Islet of Langerhans (tissue), 1 donor: ENCODE measurements around the gene DDIAS.
A peak's percentile ranks its signal among the peaks of the same experiment; 100 is the strongest.
"Not testable (repeated sequence)": the region's sequence is repeated elsewhere in the genome, so short reads cannot be mapped to it uniquely, and the experiment has no call there.

Experiments
- FAIRE-seq: peaks from one replicate; lab custom pipeline; 2011; peaks lifted over from hg19 to GRCh38; lab: Jason Lieb, UNC

Gene DDIAS

DNA sequence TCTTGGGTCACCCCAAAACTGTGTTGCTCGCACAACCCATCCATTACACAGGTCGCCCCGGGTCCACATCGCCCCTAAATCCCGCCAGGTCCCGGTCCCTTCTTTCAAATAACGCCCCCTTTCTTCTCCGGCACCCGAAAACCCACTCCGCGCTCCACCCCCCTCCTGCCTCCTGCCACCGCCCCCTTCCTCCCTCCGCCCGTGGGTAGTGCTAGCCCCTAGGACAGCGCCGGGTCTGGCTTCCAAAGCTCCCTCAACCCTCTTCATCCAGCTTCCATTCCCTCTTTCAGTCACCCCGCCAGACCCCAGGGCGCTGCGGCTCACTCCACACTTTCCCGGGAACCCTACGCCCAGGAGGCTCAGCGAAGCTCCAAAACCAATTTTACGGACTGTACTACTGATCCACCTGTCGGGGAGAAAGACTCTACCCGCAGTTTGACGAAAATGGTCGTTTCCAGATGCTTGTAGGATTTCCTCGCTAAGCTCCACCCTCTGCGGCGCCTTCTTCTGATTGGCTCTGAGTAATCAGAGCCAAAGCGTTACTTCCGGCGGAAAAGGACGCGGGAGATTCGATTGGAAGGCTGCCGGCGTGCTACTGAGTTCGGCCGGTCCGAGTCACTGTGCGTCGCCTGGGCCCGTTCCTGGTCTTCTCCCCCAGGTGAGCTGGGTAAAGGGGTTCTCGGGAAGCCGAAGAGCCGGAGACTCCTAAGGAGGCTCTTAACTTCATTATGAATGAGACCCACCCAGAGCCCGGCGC, at the start of gene DDIAS:
Gene DDIAS (plus strand): TSS at position 572 of the 757 bp plus-strand sequence. CDS start 13,003 bp downstream, outside the sequence.
- FAIRE-seq, result peak; percentile 95

- FAIRE-seq, result no peak
Observed at GRCh38 chr11:82854242-82854641, 47.3 kb upstream of the DDIAS start.

GRCh38 chr11:82854916-82855315, 46.6 kb upstream of the DDIAS start:
- FAIRE-seq, result not testable (repeated sequence)

DNA sequence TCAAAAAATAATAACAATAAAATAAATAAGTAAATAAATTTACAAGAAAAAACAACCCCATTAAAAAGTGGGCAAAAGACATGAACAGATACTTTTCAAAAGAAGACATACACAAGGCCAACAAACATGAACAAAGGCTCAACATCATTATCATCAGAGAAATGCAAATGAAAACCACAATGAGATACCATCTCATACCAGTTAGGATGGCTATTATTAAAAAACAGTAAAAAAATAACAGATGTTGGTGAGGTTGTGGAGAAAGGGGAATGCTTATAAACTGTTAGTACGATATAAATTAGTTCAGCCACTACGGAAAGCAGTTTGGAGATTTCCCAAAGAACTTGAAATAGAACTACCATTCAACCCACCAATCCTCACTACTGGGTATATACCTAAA, 45.9 kb upstream of the DDIAS start:
- FAIRE-seq, result peak; percentile 36

DNA sequence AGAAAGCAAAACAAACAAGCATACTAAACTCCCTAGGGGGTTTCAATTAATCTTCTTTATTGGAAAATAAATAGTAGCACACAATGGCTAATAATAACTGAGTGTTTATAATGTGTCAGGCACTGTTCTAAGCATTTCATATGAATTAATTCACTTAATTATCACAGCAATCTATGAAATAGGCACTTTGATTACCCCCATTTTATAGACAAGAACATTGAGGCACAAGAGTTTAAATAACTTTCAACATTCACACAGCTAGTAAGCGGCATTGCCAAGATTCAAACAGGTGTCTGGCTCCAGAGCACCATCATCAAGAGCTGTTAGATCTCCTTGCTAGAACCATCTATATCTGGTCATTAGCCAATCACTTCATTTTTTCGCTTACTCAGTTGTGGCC, 44.4 kb upstream of the DDIAS start:
- FAIRE-seq, result no peak

DNA sequence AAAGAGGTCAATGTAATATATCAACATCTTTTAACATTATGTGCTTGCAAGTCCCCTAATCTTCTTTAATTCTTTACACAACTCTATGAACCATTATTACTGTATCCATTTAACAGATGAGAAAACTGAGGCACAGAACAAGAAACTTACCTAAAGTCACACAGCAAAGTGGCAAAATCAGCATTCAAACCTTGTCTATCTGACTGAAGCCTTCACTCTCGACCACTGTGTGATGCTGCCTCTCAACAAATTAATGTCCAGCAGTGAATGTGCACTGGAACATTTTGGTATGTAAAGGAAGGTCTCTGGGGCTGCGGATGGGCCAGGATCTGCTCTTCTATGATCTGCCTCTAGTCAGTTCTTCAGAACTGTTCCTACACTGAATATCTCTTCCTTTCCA, 43.4 kb upstream of the DDIAS start:
- FAIRE-seq, result no peak

- no peak for FAIRE-seq
Observed at GRCh38 chr11:82858556-82859091, 42.9 kb upstream of the DDIAS start.

- peak; percentile 5 for FAIRE-seq
Observed at GRCh38 chr11:82859750-82860149, 41.8 kb upstream of the DDIAS start.

DNA sequence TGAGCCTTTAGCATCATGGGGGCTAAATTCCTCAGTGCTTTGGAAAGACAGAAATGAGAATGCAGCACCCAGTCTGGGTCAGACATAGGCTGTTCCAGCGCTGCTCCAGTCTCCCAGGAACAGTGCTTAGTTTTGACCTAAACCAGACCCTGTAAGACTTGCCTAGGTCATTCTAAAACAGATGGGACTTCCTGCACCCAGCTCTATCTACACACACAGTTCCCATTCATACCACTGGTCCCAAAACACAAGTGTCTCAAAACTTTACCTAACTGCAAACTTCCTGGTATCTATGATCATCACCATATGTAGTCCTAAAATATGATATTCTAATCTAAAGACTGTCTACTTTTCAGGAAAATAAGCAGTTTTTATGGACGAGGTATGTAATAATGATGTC, 39.2 kb upstream of the DDIAS start:
- no peak for FAIRE-seq

- no peak for FAIRE-seq
Observed at GRCh38 chr11:82863209-82863608, 38.3 kb upstream of the DDIAS start.

DNA sequence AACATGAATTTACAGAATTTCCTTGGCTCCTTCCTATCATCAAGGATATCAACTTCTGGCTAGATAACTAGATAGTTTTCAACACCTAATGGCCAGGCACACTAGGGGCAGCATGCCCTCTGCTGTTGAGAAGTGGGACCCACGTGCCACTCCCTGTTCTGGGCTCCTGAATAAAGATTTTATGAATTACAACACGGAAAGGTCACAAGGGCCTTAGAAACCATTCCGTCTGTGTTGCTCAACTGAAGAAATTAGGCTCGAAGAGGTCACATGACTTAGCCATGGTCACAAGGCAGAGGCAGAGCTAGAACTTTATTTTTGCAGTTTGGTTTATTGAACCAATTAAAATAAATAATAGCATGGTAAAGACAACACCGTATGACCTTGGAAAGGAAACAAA, 37.3 kb upstream of the DDIAS start:
- peak; percentile 76 for FAIRE-seq

DNA sequence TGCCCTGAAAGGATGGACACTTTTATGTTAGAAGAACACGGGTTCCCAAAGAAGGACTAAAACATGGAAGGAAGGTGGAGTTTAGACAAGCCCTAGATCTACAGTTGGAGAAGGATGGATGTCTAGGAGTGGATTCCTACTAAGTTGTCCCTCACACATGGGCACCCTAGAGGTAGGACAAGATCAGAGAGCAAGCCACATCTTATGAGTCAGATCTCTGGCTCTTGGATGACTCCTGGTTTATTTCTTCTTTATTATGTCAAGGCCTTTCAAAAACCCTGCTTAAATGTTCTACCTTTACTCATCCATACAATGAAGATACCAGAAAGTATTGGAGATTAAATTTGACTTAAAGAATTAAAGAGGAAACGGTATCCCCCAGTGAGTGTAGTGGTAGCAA, 35.7 kb upstream of the DDIAS start:
- no peak for FAIRE-seq

DNA sequence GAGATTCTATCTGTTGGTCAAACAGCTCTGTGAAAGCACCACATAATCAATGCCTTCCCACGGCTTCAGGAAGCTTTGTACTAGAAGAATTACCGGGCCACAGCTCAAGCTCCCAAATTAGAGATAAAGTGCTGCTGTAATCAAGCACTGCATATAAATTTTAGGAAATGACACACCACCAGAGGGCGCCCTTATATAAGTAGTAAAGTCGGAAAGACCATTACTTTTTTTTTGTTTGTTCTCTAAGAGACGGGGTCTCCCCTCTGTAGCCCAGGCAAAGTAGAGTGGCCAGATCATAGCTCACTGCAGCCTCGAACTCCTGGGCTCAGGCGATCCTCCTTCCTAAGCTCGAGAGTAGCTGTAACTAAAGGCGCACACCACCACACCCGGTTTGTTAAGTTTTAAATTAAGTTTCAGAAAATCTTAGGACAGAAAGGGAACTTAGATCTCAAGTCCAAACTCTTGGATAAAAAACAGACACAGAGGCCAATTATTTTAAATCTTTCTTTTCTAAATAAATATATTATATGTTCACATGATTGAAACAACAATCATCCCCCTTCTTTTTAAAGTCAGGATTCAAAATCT, 33.9 kb upstream of the DDIAS start:
- FAIRE-seq, result peak; percentile 72

GRCh38 chr11:82869657-82870056, 31.9 kb upstream of the DDIAS start:
- no peak for FAIRE-seq

GRCh38 chr11:82871646-82872045, 29.9 kb upstream of the DDIAS start:
- FAIRE-seq, result no peak

DNA sequence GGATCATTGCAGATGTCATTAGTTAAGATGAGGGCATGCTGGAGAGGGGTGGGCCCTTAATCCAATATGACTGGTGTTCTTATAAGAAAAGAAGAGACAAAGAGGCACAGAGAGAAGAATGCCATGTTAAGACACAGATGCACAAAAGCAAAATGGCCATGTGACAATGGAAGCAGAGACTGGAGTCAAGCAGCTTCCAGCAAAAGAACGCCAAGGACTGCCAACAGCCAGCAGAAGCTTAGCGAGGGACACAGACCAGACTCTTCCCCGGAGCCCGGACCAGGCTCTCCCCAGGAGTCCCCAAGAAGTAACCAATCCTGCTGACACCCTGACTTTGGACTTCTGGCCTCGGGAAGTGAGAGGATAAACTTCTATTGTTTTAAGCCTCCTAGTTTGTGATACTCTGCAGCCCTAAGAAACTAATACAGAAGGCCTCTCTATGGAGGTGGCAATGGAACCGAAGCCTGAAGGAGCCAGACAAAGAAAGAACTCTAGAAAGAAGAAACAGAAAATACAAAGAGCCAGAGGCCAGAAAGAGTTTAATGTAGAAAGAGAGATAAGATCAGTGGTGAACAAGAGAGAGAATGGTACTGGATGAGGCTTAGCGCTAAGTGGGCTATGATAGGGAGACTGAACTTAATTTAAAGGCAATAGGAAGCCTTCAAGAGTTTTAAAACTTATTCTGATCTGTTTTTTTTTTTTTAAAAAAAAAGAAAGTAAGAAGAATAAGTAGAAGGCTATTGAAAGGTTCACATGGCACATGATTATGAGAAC, 29.0 kb upstream of the DDIAS start:
- no peak for FAIRE-seq

- no peak for FAIRE-seq
Observed at GRCh38 chr11:82873919-82874333, 27.6 kb upstream of the DDIAS start.

DNA sequence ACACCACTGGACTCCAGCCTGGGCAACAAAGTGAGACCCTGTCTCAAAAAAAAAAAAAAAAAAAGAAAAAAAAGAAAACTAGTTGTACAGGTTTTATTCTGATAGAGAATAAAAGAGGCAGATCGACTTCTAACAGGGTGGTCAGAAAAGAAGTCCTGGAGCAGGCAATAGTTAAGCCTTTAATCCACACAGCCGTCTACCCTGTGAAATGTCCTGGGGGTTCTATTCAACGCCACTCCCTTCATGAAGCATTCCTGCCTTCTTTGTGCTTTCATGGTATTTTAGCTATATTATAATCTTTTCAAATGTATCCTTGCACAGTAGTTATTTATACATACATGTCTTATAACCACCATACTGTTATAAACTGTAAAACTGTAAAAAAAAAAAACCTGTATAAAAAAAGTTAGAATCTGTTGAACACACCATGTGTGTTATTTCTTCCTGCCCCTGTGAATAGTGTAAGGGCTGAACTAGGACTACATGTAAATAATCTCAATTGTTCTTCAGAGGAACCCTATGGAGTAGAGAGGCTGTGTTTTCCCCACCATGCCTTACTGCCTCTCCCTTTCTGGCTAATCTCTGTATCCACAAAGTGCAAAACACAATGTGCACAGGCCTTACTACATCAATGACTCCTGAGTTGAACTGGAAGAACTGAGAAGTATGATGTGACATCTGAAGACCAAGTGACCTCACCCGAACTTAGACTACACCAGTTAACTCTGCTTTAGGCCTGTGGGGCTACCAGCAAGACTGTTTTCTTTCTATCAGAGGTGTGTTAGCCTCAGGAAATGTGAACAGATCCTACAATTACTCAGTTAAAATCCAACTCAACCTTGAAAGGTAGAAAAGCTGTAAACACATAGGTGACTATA, 26.7 kb upstream of the DDIAS start:
- FAIRE-seq, result no peak

GRCh38 chr11:82883853-82884252, 17.7 kb upstream of the DDIAS start:
- no peak for FAIRE-seq

GRCh38 chr11:82889133-82890001, 12.2 kb upstream of the DDIAS start:
- FAIRE-seq, result no peak

GRCh38 chr11:82890002-82890341, 11.6 kb upstream of the DDIAS start:
- no peak for FAIRE-seq
